Measurements from ENCODE around the gene MAST2. TPM values are rescaled to one million over a fixed set of nuclear protein-coding genes. Genes with fewer than 3 reads are reported as not detected.
A peak's percentile ranks its signal among the peaks of the same experiment; 100 is the strongest.

Gene MAST2
- total and polyA plus RNA-seq, 2 donors (not counting 3 experiments of a cell fraction or from before 2014, with no cell fraction given): 25.0 to 41.2 TPM

DNA sequence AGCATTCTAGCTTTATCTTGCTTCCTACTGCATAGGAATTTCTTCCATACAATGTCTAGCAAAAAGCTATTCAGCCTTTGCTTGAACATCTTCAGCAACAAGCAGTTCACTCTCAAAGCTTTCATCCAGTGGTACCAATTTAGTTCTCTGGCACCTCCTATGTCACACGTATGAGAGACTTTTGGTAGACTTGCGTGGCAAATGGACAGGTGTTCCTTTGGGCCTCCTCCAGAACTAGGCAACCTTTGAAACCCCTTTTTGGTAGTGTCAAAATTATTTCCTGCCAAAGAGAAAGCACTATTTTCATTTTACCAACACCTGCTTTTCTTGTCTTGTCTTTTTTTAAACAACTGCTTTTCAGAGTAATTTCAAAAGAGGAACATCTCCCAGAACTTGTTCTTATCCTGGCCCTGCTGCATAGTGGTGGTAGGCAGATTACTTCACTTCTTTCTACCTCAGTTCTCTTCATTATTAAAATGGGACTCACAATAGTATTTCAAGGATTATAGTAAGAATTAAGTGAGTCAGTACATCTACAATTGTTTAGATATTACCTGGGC is 122.4 kb downstream of the MAST2 start:
- H3K79me2 ChIP-seq (ENCODE audit: control insufficient read depth, insufficient read depth, low read length): peaks cover 3% of the 10 kb centered on the region
- H3K4me2 ChIP-seq (ENCODE audit: insufficient read depth, low read length): no peak overlapping the region
- ChIA-PET POLR2A (no interaction called here), CTCF (interaction anchor here (1.1 kb wide), 1 partner anchor 21 kb away, joined by 3 read pairs; no protein-coding TSS in a partner anchor)
- H3K27me3 ChIP-seq (ENCODE audit: control insufficient read depth in 2 of 2, insufficient read depth in 2 of 2, low read length in 2 of 2): no peaks in the 10 kb centered on the region
- H3K4me1 ChIP-seq (ENCODE audit: control insufficient read depth, extremely low read depth, insufficient read depth, low read length): peaks cover 9% of the 10 kb centered on the region
- TF ChIP-seq JUN (IDR thresholded peaks at IDR 0.05; ENCODE audit: borderline replicate concordance, insufficient read depth, insufficient read length, low read depth) (no peak), POLR2AphosphoS5 (IDR thresholded peaks at IDR 0.05; ENCODE audit: insufficient read depth, low read depth, low read length) (no peak), POLR2A (IDR thresholded peaks at IDR 0.05; ENCODE audit: low read depth, low read length) (no peak)
- TF ChIP-seq, protein P1, sequence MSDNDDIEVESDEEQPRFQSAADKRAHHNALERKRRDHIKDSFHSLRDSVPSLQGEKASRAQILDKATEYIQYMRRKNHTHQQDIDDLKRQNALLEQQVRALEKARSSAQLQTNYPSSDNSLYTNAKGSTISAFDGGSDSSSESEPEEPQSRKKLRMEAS (IDR thresholded peaks at IDR 0.05; ENCODE audit: insufficient read depth, insufficient read length): no peak
- FAIRE-seq: no peak
- BruUV-seq (replicated peaks): no TSS peak
- no peak overlapping the region for H2AFZ ChIP-seq (ENCODE audit: low read depth, low read length)
- intact Hi-C loops (cut with micrococcal nuclease) (no loop called here), dilution Hi-C loops (cut with MboI; ENCODE audit: extremely low pct_ligation_motif_present, low sequenced_read_pairs) (no loop called here)
- no peaks in the 10 kb centered on the region for H3K36me3 ChIP-seq (ENCODE audit: control insufficient read depth in 2 of 2, extremely low read depth in 1 of 2, insufficient read depth in 2 of 2, low read length in 2 of 2)
- H3K9me1 ChIP-seq (replicated peaks; ENCODE audit: control insufficient read depth, extremely low read depth, insufficient read depth, low read length): no peaks in the 10 kb centered on the region
- H4K20me1 ChIP-seq (replicated peaks; ENCODE audit: control insufficient read depth, extremely low read depth, insufficient read depth, low read length): no peaks in the 10 kb centered on the region
- no peaks in the 10 kb centered on the region for H3K9me3 ChIP-seq (replicated peaks; ENCODE audit: control insufficient read depth, insufficient read depth, low read length)
- peak; percentile 9 for DNase-seq (ENCODE audit: low read depth, low spot score)
- no peak overlapping the region for H3K9ac ChIP-seq (replicated peaks; ENCODE audit: extremely low read depth, insufficient read depth, low read length)
- H3K4me3 ChIP-seq (replicated peaks in 1 of 3; ENCODE audit: insufficient read depth in 1 of 3, low read depth in 1 of 3, low read length in 3 of 3): no peak overlapping the region
- no peak overlapping the region for H3K27ac ChIP-seq (ENCODE audit: insufficient read depth, low read depth, low read length)

DNA sequence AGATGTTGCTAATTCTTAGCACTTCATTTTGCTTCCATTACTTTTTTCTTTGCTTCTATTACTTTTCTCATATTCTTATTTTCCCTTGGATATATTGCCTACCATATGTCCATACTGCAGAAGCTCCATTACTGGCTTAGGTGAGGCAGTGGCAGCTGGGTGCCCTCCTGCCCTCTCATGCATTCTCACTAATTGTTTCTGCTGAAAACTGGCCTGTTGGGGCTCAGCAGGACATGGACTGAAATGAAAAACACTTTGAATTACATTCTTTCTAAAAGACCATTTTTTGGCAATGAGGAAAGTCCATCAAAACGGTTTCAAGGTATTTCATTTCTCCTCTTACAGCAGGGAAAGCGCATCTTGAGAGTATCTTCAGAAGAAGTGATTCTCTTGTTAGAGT is 122.9 kb downstream of the MAST2 start:
- Histone ChIP-seq H3K4me2 (ENCODE audit: insufficient read depth, low read length) (no peak overlapping the region), H3K79me2 (ENCODE audit: control insufficient read depth, insufficient read depth, low read length) (peaks cover 3% of the 10 kb centered on the region), H3K9ac (replicated peaks; ENCODE audit: extremely low read depth, insufficient read depth, low read length) (no peak overlapping the region), H3K9me1 (replicated peaks; ENCODE audit: control insufficient read depth, extremely low read depth, insufficient read depth, low read length) (no peaks in the 10 kb centered on the region), H2AFZ (ENCODE audit: low read depth, low read length) (no peak overlapping the region), H3K9me3 (replicated peaks; ENCODE audit: control insufficient read depth, insufficient read depth, low read length) (no peaks in the 10 kb centered on the region), H3K36me3 (ENCODE audit: control insufficient read depth in 2 of 2, extremely low read depth in 1 of 2, insufficient read depth in 2 of 2, low read length in 2 of 2) (no peaks in the 10 kb centered on the region), H3K27ac (ENCODE audit: insufficient read depth, low read depth, low read length) (no peak overlapping the region), H3K4me1 (ENCODE audit: control insufficient read depth, extremely low read depth, insufficient read depth, low read length) (peaks cover 9% of the 10 kb centered on the region), H4K20me1 (replicated peaks; ENCODE audit: control insufficient read depth, extremely low read depth, insufficient read depth, low read length) (no peaks in the 10 kb centered on the region), H3K4me3 (replicated peaks in 1 of 3; ENCODE audit: insufficient read depth in 1 of 3, low read depth in 1 of 3, low read length in 3 of 3) (no peak overlapping the region), H3K27me3 (ENCODE audit: control insufficient read depth in 2 of 2, insufficient read depth in 2 of 2, low read length in 2 of 2) (no peaks in the 10 kb centered on the region)
- TF ChIP-seq MYC (IDR thresholded peaks at IDR 0.05; ENCODE audit: low read depth, low read length): no peak
- no peak for TF ChIP-seq FOS (IDR thresholded peaks at IDR 0.05; ENCODE audit: borderline replicate concordance, insufficient read depth, low read length)
- TF ChIP-seq EZH2 (IDR thresholded peaks at IDR 0.05; ENCODE audit: borderline replicate concordance, low read depth, low read length, severe bottlenecking): no peak
- TF ChIP-seq, protein P2, sequence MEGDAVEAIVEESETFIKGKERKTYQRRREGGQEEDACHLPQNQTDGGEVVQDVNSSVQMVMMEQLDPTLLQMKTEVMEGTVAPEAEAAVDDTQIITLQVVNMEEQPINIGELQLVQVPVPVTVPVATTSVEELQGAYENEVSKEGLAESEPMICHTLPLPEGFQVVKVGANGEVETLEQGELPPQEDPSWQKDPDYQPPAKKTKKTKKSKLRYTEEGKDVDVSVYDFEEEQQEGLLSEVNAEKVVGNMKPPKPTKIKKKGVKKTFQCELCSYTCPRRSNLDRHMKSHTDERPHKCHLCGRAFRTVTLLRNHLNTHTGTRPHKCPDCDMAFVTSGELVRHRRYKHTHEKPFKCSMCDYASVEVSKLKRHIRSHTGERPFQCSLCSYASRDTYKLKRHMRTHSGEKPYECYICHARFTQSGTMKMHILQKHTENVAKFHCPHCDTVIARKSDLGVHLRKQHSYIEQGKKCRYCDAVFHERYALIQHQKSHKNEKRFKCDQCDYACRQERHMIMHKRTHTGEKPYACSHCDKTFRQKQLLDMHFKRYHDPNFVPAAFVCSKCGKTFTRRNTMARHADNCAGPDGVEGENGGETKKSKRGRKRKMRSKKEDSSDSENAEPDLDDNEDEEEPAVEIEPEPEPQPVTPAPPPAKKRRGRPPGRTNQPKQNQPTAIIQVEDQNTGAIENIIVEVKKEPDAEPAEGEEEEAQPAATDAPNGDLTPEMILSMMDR (IDR thresholded peaks at IDR 0.05; ENCODE audit: extremely low read depth in 1 of 2, insufficient read depth in 1 of 2, low read depth in 1 of 2, low read length in 2 of 2): no peak
- TF ChIP-seq POLR2AphosphoS5 (IDR thresholded peaks at IDR 0.05; ENCODE audit: insufficient read depth, low read depth, low read length): no peak
- TF ChIP-seq GATA2 (IDR thresholded peaks at IDR 0.05; ENCODE audit: insufficient read depth, insufficient read length, low read depth, low read length): no peak
- TF ChIP-seq, protein P1 (IDR thresholded peaks at IDR 0.05; ENCODE audit: insufficient read depth, insufficient read length): no peak
- TF ChIP-seq POLR2A (IDR thresholded peaks at IDR 0.05; ENCODE audit: low read depth, low read length): no peak
- no peak for TF ChIP-seq JUN (IDR thresholded peaks at IDR 0.05; ENCODE audit: borderline replicate concordance, insufficient read depth, insufficient read length, low read depth)
- BruUV-seq (replicated peaks): no TSS peak
- ChIA-PET CTCF (no interaction called here), POLR2A (no interaction called here)
- dilution Hi-C loops (cut with MboI; ENCODE audit: extremely low pct_ligation_motif_present, low sequenced_read_pairs): no loop called here
- intact Hi-C loops (cut with micrococcal nuclease): no loop called here
- no peak for DNase-seq (ENCODE audit: low read depth, low spot score)
- no peak for FAIRE-seq

Measured in endothelial cell of umbilical vein (primary cell).